ENCODE data around the gene CADPS.

- no peak for TF ChIP-seq CTCF (conservative IDR thresholded peaks at IDR 0.05)
- no peak for TF ChIP-seq EZH2 (IDR thresholded peaks at IDR 0.05; ENCODE audit: low read depth)
Observed at GRCh38 chr3:62601238-62602070, 273.8 kb downstream of the CADPS start.

All from PC-9 (cell line).